HG03060 (cell line): ENCODE results near the gene MCL1.
"Not testable (repeated sequence)": the region's sequence is repeated elsewhere in the genome, so short reads cannot be mapped to it uniquely, and the experiment has no call there.

Experiments
- ATAC-seq: cut with Tn5 transposase; IDR thresholded peaks from one replicate; pipeline ENCODE4 v1.9.1; 2021; ENCODE audit warnings: low read depth, moderate number of reproducible peaks; ENCODE audit not compliant: unreplicated experiment

Gene MCL1

DNA sequence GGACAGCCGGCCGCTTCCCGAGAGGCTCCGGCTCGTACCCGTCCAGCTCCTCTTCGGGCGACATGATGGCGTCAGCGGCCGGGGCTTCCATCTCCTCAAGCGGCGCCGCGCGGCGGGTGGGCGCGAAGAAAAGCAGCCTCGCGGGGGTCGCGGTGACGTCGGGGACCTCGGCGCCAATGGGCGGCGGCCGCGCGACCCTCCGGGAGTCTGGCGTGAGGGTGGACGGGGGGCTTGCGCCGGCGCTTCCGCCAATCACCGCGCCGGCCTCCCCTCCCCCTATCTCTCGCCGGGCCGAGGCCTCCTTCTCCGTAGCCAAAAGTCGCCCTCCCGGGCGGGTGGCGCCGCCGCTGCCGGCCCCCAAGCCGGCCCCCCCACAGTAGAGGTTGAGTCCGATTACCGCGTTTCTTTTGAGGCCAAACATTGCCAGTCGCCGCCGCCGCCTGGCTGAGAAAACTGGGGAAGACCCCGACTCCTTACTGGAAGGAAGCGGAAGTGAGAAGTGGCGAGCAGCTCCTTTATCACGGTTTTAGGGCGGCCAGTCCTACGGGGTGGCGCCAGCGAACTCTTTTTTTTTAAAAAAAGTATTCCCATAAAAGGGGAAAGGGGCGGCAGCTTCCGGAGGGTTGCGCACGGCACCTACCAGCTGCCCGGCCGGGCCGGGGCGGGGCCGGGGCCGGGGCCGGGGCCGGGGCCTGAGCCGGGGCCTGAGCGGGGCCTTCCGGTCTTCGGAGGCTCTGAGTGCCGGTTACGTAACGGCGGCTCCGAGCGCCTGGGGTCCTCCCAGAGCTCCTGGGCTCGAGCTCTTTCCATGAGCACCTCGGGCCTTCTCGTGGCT, at the start of gene MCL1:
TSS of gene MCL1 (minus strand) at position 501 of the 835 bp plus-strand sequence. CDS start at position 421, 80 bp downstream.
- peak; percentile 82 for ATAC-seq

DNA sequence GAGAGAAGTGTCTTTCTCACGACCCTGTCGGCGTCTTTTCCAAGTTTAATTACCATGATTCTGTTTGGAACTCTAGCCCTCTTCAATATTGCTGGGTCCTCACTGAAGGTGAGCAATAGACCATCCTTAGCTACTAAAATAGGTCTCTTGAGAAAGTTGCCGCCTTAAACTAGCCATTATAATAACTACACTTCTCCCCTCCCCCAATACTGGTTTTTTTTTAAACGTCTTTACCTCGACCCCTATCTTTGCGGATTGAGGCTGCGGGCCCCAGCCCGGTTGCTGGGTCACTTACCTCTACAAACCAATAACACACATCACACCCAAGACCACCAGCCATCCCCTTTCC, 49.3 kb upstream of the MCL1 start:
- ATAC-seq, result no peak

DNA sequence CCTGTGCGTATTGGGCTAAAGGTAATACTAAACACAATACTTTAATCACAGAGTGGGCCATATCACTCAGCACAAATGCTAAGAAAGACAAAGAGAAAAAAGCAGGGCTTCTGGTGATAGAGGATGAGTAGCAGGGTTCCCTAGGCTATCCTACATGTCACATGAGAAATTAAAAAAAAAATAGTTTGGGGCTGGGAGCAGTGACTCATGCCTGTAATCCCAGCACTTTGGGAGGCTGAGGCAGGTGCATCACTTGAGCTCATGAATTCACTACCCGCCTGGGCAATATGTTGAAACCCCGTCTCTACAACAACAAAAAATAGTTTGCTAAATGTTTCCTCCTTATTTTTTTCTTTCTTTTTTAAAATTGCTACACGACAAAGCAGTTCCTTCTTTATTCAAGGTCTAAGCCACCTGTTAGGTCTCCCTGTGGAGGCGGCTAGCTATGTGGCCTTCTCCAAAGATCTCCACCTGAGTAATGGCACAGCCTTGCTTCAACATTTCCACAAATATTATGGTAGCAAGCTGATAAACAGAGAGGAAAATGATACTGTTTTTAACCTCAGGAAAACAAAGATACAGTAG, 48.5 kb upstream of the MCL1 start:
- ATAC-seq, result no peak

DNA sequence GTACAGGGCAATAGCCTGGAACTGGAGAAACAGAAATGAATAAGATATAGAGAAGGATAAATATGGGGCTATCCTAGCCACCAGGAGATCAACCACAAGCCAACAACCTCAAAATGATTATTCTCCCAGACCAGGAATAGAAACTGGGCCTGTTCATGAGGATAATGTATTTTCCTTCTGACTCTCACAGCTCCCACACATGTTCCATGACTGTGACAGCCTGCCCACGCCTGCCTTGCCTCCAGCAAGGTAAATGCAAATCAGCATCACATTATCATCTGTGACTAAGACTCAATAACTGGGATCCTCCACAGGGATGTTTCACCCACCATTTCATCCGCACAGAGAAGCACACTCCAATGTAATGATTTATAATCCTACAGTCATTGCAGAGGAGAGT, 46.7 kb upstream of the MCL1 start:
- no peak for ATAC-seq

DNA sequence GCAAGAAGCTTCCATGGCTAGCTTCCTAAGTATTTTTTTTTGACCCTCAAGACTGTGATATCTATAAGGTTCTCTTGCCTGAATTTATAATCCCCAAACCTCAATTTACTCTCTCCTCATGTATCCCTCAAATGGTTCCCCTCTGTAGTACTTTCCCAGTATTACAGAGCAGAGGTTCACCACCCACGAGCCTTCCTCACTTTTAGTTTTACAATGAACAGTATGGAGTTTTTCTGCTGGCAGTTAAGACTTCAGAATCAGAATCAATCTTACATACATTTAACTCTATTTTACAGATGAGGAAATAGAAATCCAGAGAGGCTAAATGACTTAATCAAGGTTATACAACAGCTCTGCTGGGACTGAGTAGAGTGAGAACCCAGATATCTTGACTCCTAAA, 45.1 kb upstream of the MCL1 start:
- ATAC-seq, result not testable (repeated sequence)

DNA sequence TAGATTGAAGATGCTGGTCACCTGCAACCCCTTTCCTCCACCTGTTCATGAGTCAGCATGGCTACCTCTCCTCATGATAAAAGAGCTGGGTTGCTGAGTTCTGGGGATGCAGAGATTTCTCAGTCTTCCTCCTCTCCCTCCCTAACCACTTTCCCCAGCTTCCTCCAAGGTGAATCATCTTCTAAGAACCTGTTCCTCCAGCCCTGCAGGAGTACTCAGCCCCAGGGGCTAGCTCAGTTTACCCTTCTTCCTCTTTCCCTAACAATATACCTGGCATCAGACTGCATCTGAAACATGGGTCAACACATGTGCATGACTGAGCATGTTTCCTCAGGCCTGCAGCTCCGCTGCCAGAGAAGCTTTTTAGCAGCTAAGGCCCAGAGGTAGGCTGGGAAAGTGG, 44.7 kb upstream of the MCL1 start:
- not testable (repeated sequence) for ATAC-seq

DNA sequence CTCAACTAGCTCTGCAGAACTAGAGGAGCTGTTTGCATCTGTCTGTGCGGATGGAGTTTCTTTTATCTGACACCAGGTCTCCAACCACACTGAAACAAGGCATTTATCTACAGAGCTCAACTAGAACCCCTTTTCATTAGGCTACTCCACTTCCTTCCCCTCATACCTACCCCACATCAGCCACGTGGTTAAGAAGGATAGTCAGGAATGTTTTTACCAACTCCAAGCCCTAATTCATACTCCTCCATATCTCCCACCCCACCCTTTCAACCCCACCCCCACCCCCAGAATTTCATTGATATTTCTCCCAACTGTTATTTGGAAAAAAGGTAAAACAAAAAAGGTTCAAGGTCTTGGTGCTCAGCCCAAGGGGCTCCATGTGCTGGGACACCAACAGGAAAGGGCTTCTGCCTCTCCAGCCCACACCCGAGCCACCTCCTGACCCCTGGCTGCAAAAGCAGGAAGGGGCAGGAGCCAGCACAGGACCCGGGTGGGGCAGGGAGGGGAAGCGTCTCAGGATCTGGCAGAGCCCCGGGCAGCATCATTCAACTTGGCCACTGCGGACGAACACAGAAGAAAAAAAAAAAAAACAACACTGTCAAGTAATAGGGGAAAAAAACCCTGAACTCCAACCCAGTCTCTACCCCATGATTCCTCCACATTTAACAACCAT, 43.0 kb upstream of the MCL1 start:
- ATAC-seq, result no peak

DNA sequence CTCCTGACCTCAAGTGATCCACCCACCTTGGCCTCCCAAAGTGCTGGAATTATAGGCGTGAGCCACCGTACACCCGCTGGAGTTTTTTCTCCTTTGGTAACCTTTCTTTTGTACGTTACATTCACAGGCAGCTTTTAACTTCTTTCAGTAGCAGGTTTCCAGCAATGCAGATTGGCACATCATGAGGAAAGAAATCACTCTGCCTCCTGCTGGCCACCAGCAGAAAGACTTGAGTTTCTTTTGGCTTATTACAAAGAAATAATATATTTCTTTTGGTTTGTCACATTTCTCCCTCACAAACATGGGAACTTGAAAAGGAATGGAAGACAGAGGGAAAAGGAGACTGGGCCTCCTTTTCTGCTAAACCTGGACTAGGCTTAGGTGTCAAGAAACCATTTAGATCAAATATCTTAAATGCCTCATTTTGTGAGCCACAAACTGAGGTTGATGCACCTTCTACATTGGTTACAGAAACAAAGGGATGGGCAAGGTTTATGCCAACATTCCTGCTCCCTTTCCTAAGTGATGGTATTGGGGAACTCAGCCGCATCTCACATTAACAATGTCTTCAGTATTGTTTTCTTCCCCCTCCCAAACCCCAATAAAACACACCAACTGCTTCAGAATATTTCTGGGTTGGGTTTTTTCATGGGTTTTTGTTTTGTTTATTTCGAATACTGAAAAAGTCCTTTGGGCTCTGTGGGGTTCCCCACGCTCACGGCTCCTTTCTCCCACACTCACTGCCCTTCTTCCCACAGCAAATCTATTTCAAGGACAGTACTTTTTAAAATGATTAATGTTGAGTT, 42.3 kb upstream of the MCL1 start:
- no peak for ATAC-seq

DNA sequence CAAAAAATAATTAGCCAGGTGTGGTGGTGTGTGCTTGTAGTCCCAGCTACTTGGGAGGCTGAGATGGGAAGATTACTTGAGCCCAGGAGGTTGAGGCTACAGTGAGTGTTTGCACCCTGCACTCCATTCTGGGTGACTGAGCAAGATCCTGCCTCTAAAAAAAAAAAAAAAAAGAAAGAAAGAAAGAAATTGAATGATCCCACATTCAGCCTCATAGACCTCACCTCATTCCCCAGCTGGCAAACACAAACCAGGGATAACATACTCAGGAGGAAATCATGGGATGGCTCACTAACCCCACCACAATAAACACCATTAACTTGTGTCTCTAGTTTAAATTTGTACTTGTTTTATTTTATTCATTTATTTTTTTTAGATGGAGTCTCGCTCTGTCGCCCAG, 41.5 kb upstream of the MCL1 start:
- no peak for ATAC-seq

DNA sequence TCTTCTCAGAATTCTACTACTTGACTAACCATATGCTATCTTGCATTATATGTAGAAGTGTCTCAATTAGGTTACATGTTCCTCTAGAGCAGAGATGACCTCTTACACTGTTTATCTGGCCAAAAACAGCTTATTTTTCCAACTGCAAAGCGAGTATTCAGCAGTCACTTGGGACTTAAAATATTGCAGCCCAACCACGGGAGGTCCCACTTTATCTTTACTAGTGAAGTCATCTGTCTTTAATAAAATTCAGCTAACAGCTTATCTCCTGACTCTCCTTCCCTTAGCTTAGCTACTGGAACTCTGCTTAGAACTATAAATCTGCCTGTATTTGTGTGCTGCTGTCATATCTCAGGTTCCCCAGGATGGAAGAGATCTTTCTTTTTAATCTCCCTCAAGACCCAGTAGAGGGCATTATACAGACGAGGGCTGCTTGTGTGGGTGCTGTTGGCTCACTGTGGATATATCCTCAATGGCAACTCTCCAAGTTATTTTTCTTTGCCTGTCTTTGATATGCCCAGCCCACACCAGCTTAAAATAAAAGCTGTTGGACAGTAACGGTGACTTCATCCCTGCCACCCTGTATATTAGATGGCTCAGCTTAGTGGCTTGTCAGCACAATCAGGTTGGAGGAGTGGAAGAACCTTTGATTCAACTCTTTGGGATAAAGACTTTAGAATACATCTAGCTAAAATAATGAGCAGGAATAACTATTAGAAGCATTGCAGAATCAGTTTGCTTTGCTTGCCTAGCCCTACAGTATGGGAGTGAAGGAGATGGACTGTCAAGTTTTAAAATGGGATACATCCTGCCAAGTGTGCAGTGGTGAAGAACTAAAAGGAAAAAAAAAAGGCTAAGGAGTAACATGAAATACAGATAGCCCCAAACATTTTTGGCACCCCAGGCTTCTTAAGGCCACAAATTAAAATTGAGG, 40.4 kb upstream of the MCL1 start:
- no peak for ATAC-seq

DNA sequence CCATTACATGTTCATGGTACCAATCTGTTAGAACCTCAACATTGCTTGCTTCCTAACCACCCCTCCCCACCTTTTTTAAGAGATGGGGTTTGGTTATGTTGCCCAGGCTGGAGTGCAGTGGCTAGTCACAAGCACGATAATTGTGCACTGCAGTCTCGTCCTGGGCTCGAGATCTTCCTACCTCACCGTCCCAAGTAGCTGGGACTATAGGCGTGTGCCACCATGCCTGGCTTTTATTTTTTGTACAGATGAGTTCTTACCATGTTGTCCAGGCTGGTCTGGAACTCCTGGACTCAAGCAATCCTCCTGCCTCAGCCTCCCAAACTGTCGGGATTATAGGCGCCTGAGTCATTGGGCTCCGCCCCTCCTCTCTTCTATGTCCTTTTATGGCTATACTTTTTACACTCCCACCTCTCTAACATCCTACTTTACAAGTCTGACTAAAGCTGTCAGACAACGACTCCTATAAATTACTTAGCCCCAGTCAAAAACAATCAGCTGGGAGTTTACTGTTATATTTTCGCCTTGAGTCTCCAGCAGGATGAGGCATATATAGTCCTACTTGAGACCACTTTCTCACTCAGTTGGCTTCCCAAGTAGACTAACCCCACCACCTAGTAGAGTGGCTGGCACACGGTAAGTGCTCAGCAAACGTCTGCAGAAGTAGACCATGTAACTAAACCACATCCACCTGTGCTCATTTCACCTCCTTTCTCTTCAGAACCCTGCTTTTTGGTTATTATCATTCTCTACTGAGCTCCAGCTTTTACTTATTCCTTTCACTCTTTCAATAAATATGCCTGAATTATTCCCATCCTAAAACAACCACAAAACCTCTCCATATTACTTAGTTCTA, 36.2 kb upstream of the MCL1 start:
- no peak for ATAC-seq

DNA sequence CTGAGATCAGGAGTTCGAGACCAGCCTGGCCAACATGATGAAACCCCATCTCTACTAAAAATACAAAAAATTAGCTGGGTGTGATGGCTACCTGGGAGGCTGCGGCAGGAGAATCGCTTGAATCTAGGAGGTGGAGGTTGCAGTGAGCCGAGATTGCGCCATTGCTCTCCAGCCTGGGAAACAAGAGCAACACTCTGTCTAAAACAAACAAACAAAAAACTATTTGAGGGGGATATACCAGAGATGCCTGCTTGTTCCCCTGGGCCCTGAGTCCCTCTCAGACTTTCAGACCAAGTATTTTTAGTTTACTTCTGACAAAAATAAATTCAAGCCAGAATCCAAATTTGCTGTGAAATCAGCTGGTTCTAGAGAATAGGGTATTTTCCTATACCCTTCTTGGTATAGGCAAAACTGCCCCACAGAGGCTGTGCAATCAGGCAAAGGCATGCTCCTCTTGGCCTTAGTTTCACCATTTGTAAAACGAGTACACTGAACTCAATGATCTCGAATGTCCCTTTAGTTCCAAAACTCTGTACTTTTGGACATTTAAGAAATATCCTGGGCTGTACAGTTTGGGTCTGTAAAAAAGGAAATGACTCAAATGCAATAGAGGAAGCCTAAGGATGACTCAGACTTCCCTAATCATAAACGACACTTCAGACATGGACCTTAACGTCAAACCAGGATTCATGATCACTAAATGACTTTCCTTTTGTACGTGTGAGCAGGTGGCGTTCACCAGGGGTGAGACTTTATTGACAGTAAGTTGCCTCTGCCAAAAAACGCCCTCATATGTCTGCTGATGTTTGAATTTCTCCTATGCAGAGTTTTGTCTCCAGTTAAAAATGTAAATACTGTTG, 33.9 kb upstream of the MCL1 start:
- no peak for ATAC-seq

DNA sequence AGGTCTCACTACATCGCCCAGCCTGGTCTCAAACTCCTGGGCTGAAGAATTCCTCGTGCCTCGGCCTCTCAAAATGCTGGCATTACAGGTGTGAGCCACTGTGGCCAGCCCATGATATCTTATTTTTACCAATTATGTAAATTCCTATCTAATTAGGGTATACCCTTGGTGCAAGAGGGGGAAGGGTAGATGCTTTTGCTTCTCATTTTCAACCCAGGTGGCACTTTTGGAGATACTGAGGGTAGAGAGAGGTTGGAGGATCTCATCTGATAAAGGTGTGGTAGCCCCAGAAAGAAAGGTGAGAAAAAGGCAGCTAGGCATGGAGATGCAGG, 32.6 kb upstream of the MCL1 start:
- ATAC-seq, result no peak

DNA sequence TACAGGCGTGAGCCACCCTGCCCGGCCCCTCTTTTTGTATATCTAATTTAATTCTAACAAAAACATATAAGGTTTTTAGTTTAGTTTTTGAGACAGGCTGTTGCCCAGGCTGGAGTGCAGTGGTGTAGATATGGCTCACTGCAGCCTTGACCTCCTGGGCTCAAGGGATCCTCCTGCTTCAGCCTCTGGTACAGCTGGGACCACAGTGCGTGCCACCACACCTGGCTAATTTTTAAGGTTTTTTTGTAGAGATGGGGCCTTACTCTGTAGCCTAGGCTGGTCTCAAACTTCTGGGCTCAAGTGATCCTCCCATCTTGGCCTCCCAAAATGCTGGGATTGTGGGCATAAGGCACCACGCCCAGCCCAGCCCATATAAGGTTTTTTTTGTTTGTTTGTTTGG, 31.2 kb upstream of the MCL1 start:
- no peak for ATAC-seq

DNA sequence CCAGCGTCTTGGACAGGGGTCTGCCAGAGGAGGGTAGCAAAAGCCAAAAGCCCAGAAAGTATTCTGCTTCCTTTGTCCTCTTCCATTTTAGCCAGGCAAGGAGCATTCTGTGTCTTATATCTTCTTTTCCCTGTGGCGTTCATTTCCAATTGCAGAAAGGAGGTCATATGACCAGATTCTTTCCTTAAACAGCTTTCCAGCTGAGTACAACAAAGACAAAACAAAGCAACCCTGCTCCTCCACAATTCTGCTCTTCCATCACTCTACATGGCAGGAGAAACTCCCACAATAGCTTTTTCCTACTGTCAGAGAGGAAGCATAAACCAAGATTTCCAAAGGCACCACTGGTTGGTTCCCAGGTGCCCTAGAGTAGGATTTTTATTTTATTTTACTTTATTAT, 30.3 kb upstream of the MCL1 start:
- no peak for ATAC-seq

DNA sequence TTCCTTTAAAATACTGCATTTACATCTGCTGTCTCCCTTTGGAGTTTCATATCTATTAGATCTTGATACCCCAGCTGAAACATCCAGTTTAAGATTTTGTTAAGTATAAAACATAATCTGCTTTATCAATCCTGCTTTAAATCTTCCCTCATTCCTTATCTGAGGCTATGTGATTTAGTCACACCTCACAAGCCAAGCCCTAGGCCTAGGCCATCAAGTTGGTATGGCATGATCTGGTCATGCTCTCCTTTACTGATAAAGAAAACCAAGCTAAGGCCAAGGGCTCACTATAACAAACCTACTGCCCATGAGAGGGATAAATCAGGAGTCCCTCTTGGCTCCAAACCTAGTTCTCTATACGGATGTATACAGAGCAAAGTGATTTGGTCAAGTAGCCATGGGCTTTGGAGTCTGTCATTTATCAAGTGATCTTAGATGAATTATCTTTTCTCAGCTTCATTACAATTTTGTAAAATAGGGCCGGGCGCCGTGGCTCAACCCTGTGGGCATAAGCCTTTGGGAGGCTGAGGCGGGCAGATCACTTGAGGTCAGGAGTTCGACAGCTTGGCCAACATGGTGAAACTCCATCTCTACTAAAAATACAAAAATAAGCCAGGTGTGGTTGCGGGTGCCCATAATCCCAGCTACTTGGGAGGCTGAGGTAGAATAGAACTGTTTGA, 27.2 kb upstream of the MCL1 start:
- no peak for ATAC-seq

DNA sequence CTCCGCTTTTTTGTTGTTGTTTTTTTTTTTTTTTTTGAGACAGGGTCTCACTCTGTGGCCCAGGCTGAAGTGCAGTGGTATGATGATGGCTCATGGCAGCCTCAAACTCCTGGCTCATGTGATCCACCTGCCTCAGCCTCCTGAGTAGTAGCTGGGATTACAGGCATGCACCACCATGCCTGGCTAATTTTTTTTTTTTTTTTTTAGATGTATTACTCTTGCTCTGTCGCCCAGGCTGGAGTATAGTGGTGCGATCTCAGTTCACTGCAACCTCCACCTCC, 26.0 kb upstream of the MCL1 start:
- ATAC-seq, result not testable (repeated sequence)

DNA sequence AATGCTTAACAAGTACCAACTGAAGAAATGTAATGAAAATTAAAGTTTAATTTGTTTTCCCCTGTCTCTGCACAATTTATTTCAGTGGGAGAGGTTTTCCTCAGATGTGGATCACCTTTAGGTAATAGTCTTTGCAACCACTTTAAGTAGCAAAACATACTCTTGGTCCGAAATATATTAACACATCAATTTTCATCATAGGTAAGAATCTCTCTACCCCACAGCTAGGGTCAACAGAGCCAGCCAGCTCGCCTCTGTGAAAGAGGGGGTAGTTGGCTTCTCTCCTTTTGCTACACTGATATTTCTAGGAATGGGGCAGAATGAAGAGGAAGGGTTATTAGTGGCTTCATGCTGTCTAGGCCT, 24.8 kb upstream of the MCL1 start:
- no peak for ATAC-seq
